Activated CD4-positive, alpha-beta T cell treated with anti-CD3 and anti-CD28 coated beads for 36 hours (primary cell): ENCODE measurements around the gene PLEKHG4. TPM values are rescaled to one million over a fixed set of nuclear protein-coding genes. Genes with fewer than 3 reads are reported as not detected.

Source experiments
- ATAC-seq: fragments of 200-7000 bp; cut with Tn5 transposase; one replicate; pipeline ENCODE4 v1.10.0; 2021; ENCODE audit warnings: mild to moderate bottlenecking, moderate library complexity
- CTCF ChIA-PET: fragments of 350-600 bp; sonication (Branson Sonifier 250); formaldehyde crosslinking; loops from one replicate; lab custom pipeline; 2021; ENCODE audit warnings: antibody characterized with exemption; lab: Charles Lee
- POLR2A ChIA-PET: fragments of 350-600 bp; sonication (Branson Sonifier 250); formaldehyde crosslinking; loops from one replicate; lab custom pipeline; 2021; ENCODE audit warnings: antibody characterized with exemption, inconsistent platforms; lab: Charles Lee
- DNase-seq: peaks from one replicate; pipeline ENCODE4 v3.0.0-alpha.2; 2020
- H3K27ac Mint-ChIP-seq: one replicate; pipeline ENCODE4 v1.8.0; 2021; ENCODE audit warnings: mixed read lengths
- H3K27me3 Mint-ChIP-seq: one replicate; pipeline ENCODE4 v1.8.0; 2021; ENCODE audit warnings: mixed read lengths
- H3K36me3 Mint-ChIP-seq: one replicate; pipeline ENCODE4 v1.8.0; 2021; ENCODE audit warnings: low read depth, mixed read lengths
- H3K4me1 Mint-ChIP-seq: one replicate; pipeline ENCODE4 v1.8.0; 2021; ENCODE audit warnings: mixed read lengths
- H3K4me3 Mint-ChIP-seq: one replicate; pipeline ENCODE4 v1.8.0; 2021; ENCODE audit warnings: mild to moderate bottlenecking, moderate library complexity, mixed read lengths
- H3K9me3 Mint-ChIP-seq: one replicate; pipeline ENCODE4 v1.8.0; 2021; ENCODE audit warnings: low read depth, mixed read lengths
- intact Hi-C, 2 experiments: fragments of 100-400 bp; cut with DNase I in 1 of 2; cut with micrococcal nuclease in 1 of 2; formaldehyde crosslinking; loops; one replicate each; pipeline versions ENCODE4 v1.14.2 to v1.15.1; 2022 to 2024; cut with DNase I, micrococcal nuclease
- total RNA-seq, 2 experiments: library from RNA; stranded (reverse); gene quantifications; one replicate each; pipeline ENCODE4 v1.2.3, GENCODE V29; 2021

PLEKHG4 gene, protein sequence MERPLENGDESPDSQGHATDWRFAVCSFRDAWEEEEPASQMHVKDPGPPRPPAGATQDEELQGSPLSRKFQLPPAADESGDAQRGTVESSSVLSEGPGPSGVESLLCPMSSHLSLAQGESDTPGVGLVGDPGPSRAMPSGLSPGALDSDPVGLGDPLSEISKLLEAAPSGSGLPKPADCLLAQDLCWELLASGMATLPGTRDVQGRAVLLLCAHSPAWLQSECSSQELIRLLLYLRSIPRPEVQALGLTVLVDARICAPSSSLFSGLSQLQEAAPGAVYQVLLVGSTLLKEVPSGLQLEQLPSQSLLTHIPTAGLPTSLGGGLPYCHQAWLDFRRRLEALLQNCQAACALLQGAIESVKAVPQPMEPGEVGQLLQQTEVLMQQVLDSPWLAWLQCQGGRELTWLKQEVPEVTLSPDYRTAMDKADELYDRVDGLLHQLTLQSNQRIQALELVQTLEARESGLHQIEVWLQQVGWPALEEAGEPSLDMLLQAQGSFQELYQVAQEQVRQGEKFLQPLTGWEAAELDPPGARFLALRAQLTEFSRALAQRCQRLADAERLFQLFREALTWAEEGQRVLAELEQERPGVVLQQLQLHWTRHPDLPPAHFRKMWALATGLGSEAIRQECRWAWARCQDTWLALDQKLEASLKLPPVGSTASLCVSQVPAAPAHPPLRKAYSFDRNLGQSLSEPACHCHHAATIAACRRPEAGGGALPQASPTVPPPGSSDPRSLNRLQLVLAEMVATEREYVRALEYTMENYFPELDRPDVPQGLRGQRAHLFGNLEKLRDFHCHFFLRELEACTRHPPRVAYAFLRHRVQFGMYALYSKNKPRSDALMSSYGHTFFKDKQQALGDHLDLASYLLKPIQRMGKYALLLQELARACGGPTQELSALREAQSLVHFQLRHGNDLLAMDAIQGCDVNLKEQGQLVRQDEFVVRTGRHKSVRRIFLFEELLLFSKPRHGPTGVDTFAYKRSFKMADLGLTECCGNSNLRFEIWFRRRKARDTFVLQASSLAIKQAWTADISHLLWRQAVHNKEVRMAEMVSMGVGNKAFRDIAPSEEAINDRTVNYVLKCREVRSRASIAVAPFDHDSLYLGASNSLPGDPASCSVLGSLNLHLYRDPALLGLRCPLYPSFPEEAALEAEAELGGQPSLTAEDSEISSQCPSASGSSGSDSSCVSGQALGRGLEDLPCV
- total RNA-seq, result 10 to 100 TPM; 21.1 to 23.1 TPM

DNA sequence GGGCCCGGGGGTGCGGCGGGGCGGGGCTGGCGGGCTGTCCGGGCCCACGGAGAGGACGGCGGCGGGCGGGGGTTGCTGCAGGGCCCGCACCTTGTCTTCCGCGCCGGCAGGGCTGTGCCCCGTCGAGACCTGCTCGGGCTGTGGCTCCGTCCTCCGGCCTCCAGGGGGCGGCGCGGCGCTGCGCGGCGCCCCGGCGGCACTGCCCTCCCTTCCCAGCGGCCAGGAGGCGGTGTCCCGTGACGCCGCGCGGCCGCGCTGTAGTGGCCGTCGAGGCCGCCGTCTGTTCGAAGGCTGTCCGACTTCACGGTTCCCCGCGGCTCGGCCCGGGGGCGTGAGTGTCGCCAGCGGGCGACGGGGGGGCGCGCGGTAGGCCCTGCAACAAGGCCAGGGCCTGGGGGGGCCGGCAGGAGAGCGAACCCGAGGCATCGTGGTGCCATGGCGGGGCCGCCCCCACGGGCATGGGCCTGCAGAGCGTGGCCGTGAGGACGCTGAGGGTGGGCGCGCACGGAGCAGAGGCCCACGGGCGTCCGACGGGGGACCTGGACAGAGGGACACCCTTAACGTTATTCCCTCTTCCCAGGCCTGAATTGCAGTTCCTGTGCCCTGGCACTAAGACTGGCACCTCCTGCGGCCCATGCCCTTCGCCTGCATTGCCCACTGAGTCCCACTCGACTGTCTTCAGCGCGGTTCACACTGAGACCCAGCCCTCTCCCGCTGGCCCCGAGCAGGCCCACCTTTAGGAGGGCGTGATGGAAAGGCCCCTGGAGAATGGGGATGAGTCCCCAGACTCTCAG, at the start of gene PLEKHG4:
Gene PLEKHG4, plus strand, starts transcription at position 237 of the 794 bp plus-strand sequence. Its CDS starts 513 bp downstream, at position 750.
- peaks cover 19% of the 10 kb centered on the region for H3K4me1 Mint-ChIP-seq
- H3K4me3 Mint-ChIP-seq, result peak within 1 kb of the TSS; percentile 85
- ChIA-PET CTCF (interaction anchor here (0.6 to 1.5 kb wide), 7 partner anchors 18 to 723 kb away, joined by 3 to 4 read pairs (median 4); no protein-coding TSS in a partner anchor), POLR2A (no interaction called here)
- DNase-seq, result peak; percentile 92
- intact Hi-C loops, result loop anchor here (1.0 to 5.0 kb wide), 10 partner anchors 32 to 188 kb away; partner anchors contain the start of genes FHOD1 (in 1 of the 2), KCTD19 (in 1 of the 2), LRRC36 (in 1 of the 2) and TMEM208 (in 1 of the 2)
- H3K27me3 Mint-ChIP-seq, result no peaks in the 10 kb centered on the region
- no peaks in the 10 kb centered on the region for H3K9me3 Mint-ChIP-seq
- peaks cover 16% of the 10 kb centered on the region for H3K36me3 Mint-ChIP-seq
- ATAC-seq, result peak; percentile 93
- H3K27ac Mint-ChIP-seq, result peak within 1 kb of the TSS; percentile 90

- ChIA-PET CTCF (interaction anchor here (0.6 to 1.2 kb wide), 3 partner anchors 15 to 251 kb away, joined by 3 to 4 read pairs (median 4); no protein-coding TSS in a partner anchor), POLR2A (no interaction called here)
- intact Hi-C loops, result loop anchor here in 1 of 2 experiments (5.0 kb wide), 1 partner anchor 38 kb away; the partner anchor contains the start of genes E2F4 and EXOC3L1
- H3K27ac Mint-ChIP-seq, result no peak overlapping the region
- no peak for ATAC-seq
- no peak overlapping the region for H3K4me3 Mint-ChIP-seq
- H3K27me3 Mint-ChIP-seq, result no peaks in the 10 kb centered on the region
- no peaks in the 10 kb centered on the region for H3K9me3 Mint-ChIP-seq
- no peak for DNase-seq
- peaks cover 24% of the 10 kb centered on the region for H3K4me1 Mint-ChIP-seq
- H3K36me3 Mint-ChIP-seq, result peaks cover 43% of the 10 kb centered on the region
These were observed 49.2 kb upstream of the PLEKHG4 start for GRCh38 chr16:67229906-67230808.

- ChIA-PET POLR2A (interaction anchor here (0.8 kb wide), 1 partner anchor 13 kb away, joined by 4 read pairs; no protein-coding TSS in a partner anchor), CTCF (interaction anchor here (0.6 to 1.2 kb wide), 3 partner anchors 14 to 251 kb away, joined by 3 to 4 read pairs (median 4); no protein-coding TSS in a partner anchor)
- no peak for DNase-seq
- no peak overlapping the region for H3K27ac Mint-ChIP-seq
- no peaks in the 10 kb centered on the region for H3K27me3 Mint-ChIP-seq
- peaks cover 16% of the 10 kb centered on the region for H3K4me1 Mint-ChIP-seq
- H3K9me3 Mint-ChIP-seq, result no peaks in the 10 kb centered on the region
- peaks cover 45% of the 10 kb centered on the region for H3K36me3 Mint-ChIP-seq
- H3K4me3 Mint-ChIP-seq, result no peak overlapping the region
- intact Hi-C loops, result no loop called here
- no peak for ATAC-seq
These were observed 48.3 kb upstream of the PLEKHG4 start for GRCh38 chr16:67230809-67231660.

- Mint-ChIP-seq H3K27ac (no peak overlapping the region), H3K36me3 (peaks cover 53% of the 10 kb centered on the region), H3K9me3 (no peaks in the 10 kb centered on the region), H3K27me3 (no peaks in the 10 kb centered on the region), H3K4me3 (no peak overlapping the region), H3K4me1 (peaks cover 5% of the 10 kb centered on the region)
- ChIA-PET POLR2A (interaction anchor here (0.6 kb wide), 1 partner anchor 212 kb away, joined by 3 read pairs; no protein-coding TSS in a partner anchor), CTCF (interaction anchor here (1.7 kb wide), 1 partner anchor 14 kb away, joined by 4 read pairs; the partner anchor contains the start of gene FHOD1)
- no peak for DNase-seq
- no peak for ATAC-seq
- intact Hi-C loops, result no loop called here
These were observed 45.7 kb upstream of the PLEKHG4 start for GRCh38 chr16:67233596-67233995.

DNA sequence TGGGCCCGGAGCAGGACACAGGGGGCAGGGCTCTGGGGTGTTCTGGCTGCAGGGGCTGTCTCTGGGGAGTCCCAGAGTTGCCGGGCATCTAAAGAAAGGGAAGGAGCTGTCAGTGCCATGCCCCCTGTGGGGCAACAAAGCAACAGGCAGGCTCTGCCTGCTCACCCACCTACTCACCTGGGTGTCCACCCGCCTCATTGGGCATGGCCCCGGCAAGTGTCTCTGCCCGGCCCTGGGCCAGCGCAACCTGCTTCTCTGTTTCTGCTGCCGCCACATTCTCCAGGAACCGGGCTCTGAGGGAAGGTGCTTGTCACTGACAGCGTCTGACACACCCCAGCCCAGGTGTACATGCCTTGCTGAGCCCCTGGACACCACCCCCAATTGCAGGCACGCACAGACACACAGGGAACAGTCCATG, 45.1 kb upstream of the PLEKHG4 start:
- Mint-ChIP-seq H3K4me3 (no peak overlapping the region), H3K27me3 (no peaks in the 10 kb centered on the region), H3K36me3 (peaks cover 52% of the 10 kb centered on the region), H3K9me3 (no peaks in the 10 kb centered on the region), H3K4me1 (peaks cover 5% of the 10 kb centered on the region), H3K27ac (no peak overlapping the region)
- CTCF ChIA-PET, result interaction anchor here (1.7 kb wide), 1 partner anchor 13 kb away, joined by 4 read pairs; the partner anchor contains the start of gene FHOD1
- DNase-seq, result no peak
- no peak for ATAC-seq
- intact Hi-C loops, result no loop called here
- POLR2A ChIA-PET, result interaction anchor here (0.6 to 0.8 kb wide), 2 partner anchors 10 to 213 kb away, joined by 3 read pairs; no protein-coding TSS in a partner anchor

DNA sequence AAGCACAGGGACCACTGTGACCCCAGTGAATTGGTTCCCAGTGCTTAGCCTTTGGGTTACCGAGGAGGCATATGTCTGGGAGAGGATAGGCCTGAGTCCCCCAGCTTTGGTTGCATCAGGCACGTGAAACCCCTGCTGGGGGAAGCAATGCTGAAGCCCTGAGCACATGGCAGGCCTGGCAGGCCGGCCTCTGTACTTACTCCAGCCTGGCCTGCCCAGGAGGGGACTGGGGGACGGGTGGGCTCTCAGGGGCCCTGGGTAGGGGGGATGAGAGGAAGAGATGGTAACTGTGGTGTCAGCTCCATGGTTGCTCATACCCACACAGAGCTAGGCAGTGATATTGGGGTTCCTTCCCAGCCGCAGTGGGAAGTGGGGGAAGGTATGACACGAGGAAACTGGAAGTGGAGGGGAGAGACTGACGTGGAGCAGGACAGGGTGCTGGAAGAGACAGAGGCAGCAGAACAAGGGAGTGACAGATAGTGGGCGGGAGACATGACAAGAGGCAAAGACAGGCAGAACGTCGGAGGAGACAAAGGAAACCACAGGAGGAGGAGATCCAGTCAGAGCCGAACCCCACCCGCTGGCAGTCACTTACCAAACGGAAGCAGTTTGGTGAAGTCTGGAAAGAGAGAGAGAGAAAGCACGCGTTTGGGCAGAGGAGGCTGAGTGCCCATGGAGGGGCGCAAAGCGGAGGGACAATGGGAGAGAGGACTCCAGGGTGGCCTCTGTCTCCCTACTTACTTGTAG, 43.3 kb upstream of the PLEKHG4 start:
- Mint-ChIP-seq H3K4me1 (peaks cover 5% of the 10 kb centered on the region), H3K9me3 (no peaks in the 10 kb centered on the region), H3K4me3 (peak overlapping the region; percentile 66), H3K36me3 (peaks cover 43% of the 10 kb centered on the region), H3K27me3 (no peaks in the 10 kb centered on the region), H3K27ac (peak overlapping the region; percentile 78)
- peak; percentile 56 for ATAC-seq
- CTCF ChIA-PET, result interaction anchor here (0.6 to 1.0 kb wide), 4 partner anchors 9 to 38 kb away, joined by 3 read pairs; partner anchors contain the start of gene TMEM208
- POLR2A ChIA-PET, result interaction anchor here (0.7 kb wide), 1 partner anchor 8 kb away, joined by 3 read pairs; no protein-coding TSS in a partner anchor
- DNase-seq, result peak; percentile 66
- intact Hi-C loops, result loop anchor here (1.0 kb wide), 3 partner anchors 8 to 11 kb away; partner anchors contain the start of genes TMEM208 (in 2 of the 2) and FHOD1 (in 1 of the 2)

GRCh38 chr16:67236563-67237395, 42.6 kb upstream of the PLEKHG4 start:
- ATAC-seq, result peak; percentile 99
- intact Hi-C loops, result loop anchor here (1.0 kb wide), 3 partner anchors 8 to 11 kb away; partner anchors contain the start of genes TMEM208 (in 2 of the 2) and FHOD1 (in 1 of the 2)

More at GRCh38 chr16:67236563-67237395, 42.6 kb upstream of the PLEKHG4 start:
- no peaks in the 10 kb centered on the region for H3K27me3 Mint-ChIP-seq
- H3K36me3 Mint-ChIP-seq, result peaks cover 36% of the 10 kb centered on the region
- DNase-seq, result peak; percentile 94
- peak overlapping the region; percentile 66 for H3K4me3 Mint-ChIP-seq
- H3K9me3 Mint-ChIP-seq, result no peaks in the 10 kb centered on the region
- ChIA-PET POLR2A (interaction anchor here (0.6 to 1.9 kb wide), 2 partner anchors 10 to 615 kb away, joined by 3 to 5 read pairs; partner anchors contain the start of gene TMEM208), CTCF (interaction anchor here (1.0 to 1.3 kb wide), 2 partner anchors 11 to 25 kb away, joined by 3 read pairs; no protein-coding TSS in a partner anchor)
- H3K27ac Mint-ChIP-seq, result peak overlapping the region; percentile 78
- H3K4me1 Mint-ChIP-seq, result peaks cover 12% of the 10 kb centered on the region
